Measurements from ENCODE around the gene DNAH8. TPM values are rescaled to one million over a fixed set of nuclear protein-coding genes. Genes with fewer than 3 reads are reported as not detected.

Gene DNAH8
- total RNA-seq, 1 experiment from 2014 or later = not detected

DNA sequence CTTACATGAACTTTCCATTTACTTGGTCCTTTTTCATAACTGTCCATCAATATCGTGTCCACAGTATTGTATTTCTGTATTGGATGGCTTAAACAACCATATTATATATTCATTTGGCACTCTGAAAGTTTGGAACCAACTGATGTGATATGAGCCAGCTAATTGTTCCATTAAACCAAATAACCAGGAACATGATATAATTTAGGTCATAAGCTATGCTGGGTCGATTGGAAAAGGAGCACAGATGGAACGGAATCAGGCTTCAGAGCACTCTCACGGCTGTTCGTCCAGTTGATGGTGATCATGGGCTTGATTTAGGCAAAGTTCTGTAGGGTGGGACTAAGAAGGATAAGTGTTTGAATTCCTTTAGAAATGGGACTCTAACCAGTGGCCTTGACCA, 142.7 kb downstream of the DNAH8 start:
- no peak for DNase-seq
- H3F3A ChIP-seq (ENCODE audit: insufficient read depth, low read depth) = no peaks in the 10 kb centered on the region
- H2AFZ ChIP-seq = no peak overlapping the region
- ChIA-PET CTCF (no interaction called here), POLR2A (ENCODE audit: unreplicated experiment) (no interaction called here)
- no TSS peak for BruUV-seq (replicated peaks)
- no peak overlapping the region for H3K4me2 ChIP-seq
- H3K36me3 ChIP-seq (ENCODE audit: low read depth) = no peaks in the 10 kb centered on the region
- H3K9me3 ChIP-seq (ENCODE audit: insufficient read depth, low read depth) = no peaks in the 10 kb centered on the region
- no peaks in the 10 kb centered on the region for H3K4me1 ChIP-seq (replicated peaks; ENCODE audit: insufficient read depth)
- no peaks in the 10 kb centered on the region for H4K20me1 ChIP-seq (ENCODE audit: insufficient read depth)
- H3K27ac ChIP-seq = no peak overlapping the region
- H3K79me2 ChIP-seq (ENCODE audit: low read depth) = no peaks in the 10 kb centered on the region
- H3K4me3 ChIP-seq = no peak overlapping the region
- H3K27me3 ChIP-seq (ENCODE audit: insufficient read depth, low read depth) = no peaks in the 10 kb centered on the region; the same call in 1 of the 2 replicates
- TF ChIP-seq EZH2 (IDR thresholded peaks at IDR 0.05; ENCODE audit: low read depth) = no peak
- TF ChIP-seq, protein P1, sequence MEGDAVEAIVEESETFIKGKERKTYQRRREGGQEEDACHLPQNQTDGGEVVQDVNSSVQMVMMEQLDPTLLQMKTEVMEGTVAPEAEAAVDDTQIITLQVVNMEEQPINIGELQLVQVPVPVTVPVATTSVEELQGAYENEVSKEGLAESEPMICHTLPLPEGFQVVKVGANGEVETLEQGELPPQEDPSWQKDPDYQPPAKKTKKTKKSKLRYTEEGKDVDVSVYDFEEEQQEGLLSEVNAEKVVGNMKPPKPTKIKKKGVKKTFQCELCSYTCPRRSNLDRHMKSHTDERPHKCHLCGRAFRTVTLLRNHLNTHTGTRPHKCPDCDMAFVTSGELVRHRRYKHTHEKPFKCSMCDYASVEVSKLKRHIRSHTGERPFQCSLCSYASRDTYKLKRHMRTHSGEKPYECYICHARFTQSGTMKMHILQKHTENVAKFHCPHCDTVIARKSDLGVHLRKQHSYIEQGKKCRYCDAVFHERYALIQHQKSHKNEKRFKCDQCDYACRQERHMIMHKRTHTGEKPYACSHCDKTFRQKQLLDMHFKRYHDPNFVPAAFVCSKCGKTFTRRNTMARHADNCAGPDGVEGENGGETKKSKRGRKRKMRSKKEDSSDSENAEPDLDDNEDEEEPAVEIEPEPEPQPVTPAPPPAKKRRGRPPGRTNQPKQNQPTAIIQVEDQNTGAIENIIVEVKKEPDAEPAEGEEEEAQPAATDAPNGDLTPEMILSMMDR (conservative IDR thresholded peaks at IDR 0.05) = no peak
- H3K9me2 ChIP-seq (ENCODE audit: insufficient read depth) = no peaks in the 10 kb centered on the region; the same call in 1 of the 2 replicates
- intact Hi-C loops (cut with micrococcal nuclease; ENCODE audit: unreplicated experiment) = no loop called here

DNA sequence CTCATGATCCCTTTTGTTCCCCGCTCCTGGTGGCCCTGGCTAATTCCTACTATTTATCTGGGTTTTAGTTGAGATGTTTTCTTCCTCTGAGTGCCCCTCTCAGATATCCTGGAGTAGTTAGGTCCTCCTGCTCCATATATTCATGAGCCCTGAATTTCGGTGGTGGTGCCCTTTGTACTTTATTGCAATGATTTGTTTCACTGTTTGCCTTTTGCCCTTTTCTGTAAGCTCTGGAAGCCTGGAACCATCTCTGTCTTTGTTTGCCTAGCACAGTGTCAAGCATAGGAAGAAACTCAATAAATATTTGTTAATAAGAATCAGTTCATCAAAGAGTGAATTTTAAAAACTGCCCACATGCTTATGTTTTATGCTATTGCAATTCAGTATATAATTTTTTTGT, 144.9 kb downstream of the DNAH8 start:
- no peaks in the 10 kb centered on the region for H3K36me3 ChIP-seq (ENCODE audit: low read depth)
- intact Hi-C loops (cut with micrococcal nuclease; ENCODE audit: unreplicated experiment) = no loop called here
- no peak for DNase-seq
- no peaks in the 10 kb centered on the region for H4K20me1 ChIP-seq (ENCODE audit: insufficient read depth)
- TF ChIP-seq, protein P1 (conservative IDR thresholded peaks at IDR 0.05) = no peak
- TF ChIP-seq EZH2 (IDR thresholded peaks at IDR 0.05; ENCODE audit: low read depth) = no peak
- no peak overlapping the region for H3K4me2 ChIP-seq
- BruUV-seq (replicated peaks) = no TSS peak
- H3K79me2 ChIP-seq (ENCODE audit: low read depth) = no peaks in the 10 kb centered on the region
- CTCF ChIA-PET = no interaction called here
- H2AFZ ChIP-seq = no peak overlapping the region
- H3K27me3 ChIP-seq (ENCODE audit: insufficient read depth, low read depth) = no peaks in the 10 kb centered on the region; the same call in 1 of the 2 replicates
- no peak overlapping the region for H3K27ac ChIP-seq
- no peaks in the 10 kb centered on the region for H3F3A ChIP-seq (ENCODE audit: insufficient read depth, low read depth)
- H3K9me2 ChIP-seq (ENCODE audit: insufficient read depth) = no peaks in the 10 kb centered on the region; the same call in 1 of the 2 replicates
- POLR2A ChIA-PET (ENCODE audit: unreplicated experiment) = no interaction called here
- no peak overlapping the region for H3K4me3 ChIP-seq
- H3K4me1 ChIP-seq (replicated peaks; ENCODE audit: insufficient read depth) = no peaks in the 10 kb centered on the region
- no peaks in the 10 kb centered on the region for H3K9me3 ChIP-seq (ENCODE audit: insufficient read depth, low read depth)

DNA sequence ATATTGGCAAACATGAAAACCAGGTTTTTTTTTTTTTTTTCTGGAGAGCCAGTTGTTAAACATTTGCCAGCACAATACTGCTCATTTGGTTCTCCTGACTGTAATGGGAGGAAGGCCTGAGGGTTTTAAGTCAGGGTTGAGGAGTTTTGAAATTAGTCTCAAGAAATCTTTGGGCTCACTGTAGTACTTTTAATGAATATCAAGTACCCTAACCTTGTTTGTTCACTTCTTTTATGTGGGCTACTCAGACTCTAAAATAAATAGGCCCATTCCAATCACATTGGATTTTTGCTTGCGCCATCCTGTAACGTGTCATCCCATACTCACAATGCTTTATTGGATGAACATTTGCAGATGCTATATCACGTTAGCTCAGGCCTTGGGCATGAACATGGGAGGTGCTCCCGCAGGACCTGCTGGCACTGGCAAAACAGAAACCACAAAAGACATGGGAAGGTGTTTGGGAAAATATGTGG, 146.9 kb downstream of the DNAH8 start:
- Histone ChIP-seq H3F3A (ENCODE audit: insufficient read depth, low read depth) (no peaks in the 10 kb centered on the region), H3K36me3 (ENCODE audit: low read depth) (no peaks in the 10 kb centered on the region), H3K9me2 (ENCODE audit: insufficient read depth) (no peaks in the 10 kb centered on the region; the same call in 1 of the 2 replicates), H3K27ac (no peak overlapping the region), H3K4me1 (replicated peaks; ENCODE audit: insufficient read depth) (no peaks in the 10 kb centered on the region), H3K27me3 (ENCODE audit: insufficient read depth, low read depth) (no peaks in the 10 kb centered on the region; the same call in 1 of the 2 replicates), H2AFZ (no peak overlapping the region), H3K9me3 (ENCODE audit: insufficient read depth, low read depth) (no peaks in the 10 kb centered on the region), H3K4me3 (no peak overlapping the region), H3K4me2 (no peak overlapping the region), H3K79me2 (ENCODE audit: low read depth) (no peaks in the 10 kb centered on the region), H4K20me1 (ENCODE audit: insufficient read depth) (no peaks in the 10 kb centered on the region)
- POLR2A ChIA-PET (ENCODE audit: unreplicated experiment) = no interaction called here
- BruUV-seq (replicated peaks) = no TSS peak
- CTCF ChIA-PET = no interaction called here
- DNase-seq = no peak
- intact Hi-C loops (cut with micrococcal nuclease; ENCODE audit: unreplicated experiment) = no loop called here
- TF ChIP-seq, protein P1 (conservative IDR thresholded peaks at IDR 0.05) = no peak
- TF ChIP-seq EZH2 (IDR thresholded peaks at IDR 0.05; ENCODE audit: low read depth) = no peak

Data from PC-9 (cell line).